ENCODE data around the gene DOC2B. TPM values are rescaled to one million over a fixed set of nuclear protein-coding genes. Genes with fewer than 3 reads are reported as not detected.

Gene DOC2B
- polyA plus RNA-seq, 1 donor (not counting 4 experiments of a cell fraction or from before 2014, with no cell fraction given) = not detected

DNA sequence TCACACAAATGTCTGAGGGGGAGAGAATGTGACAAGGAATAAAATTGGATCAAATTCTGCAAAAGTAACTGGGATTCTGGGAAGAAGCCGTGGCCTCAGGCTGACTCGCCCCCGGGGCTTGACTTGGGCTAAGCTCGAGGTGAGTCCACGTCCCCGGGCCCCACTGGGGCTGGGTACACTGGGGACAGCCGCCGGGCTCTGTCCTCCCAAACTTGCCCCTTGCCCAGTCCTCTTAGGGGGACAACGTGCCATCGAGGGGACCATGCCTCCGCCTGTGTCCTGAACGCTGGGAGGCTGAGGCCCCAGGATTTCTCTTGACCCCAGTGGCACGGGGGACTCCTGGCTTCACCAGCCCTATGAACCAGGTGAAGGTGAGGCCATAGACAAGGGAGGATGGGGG is 21.1 kb downstream of the DOC2B start:
- H3K9me3 ChIP-seq (ENCODE audit: control insufficient read depth, low read depth, low read length) = no peaks in the 10 kb centered on the region
- no peaks in the 10 kb centered on the region for H3K79me2 ChIP-seq (ENCODE audit: control insufficient read depth, insufficient read depth, low read length)
- no peak overlapping the region for H3K9ac ChIP-seq (ENCODE audit: control insufficient read depth, extremely low read depth, insufficient read depth, low read length)
- no peaks in the 10 kb centered on the region for H3K4me1 ChIP-seq (ENCODE audit: control insufficient read depth, extremely low read depth, insufficient read depth, low read length)
- no peaks in the 10 kb centered on the region for H3K9me1 ChIP-seq (ENCODE audit: control insufficient read depth, extremely low read depth, insufficient read depth, low read length)
- H3K27me3 ChIP-seq (ENCODE audit: control insufficient read depth, extremely low read depth, insufficient read depth, low read length) = peaks cover 3% of the 10 kb centered on the region
- FAIRE-seq (no peak), DNase-seq (ENCODE audit: low read depth, low spot score) (no peak)
- dilution Hi-C loops (cut with MboI; ENCODE audit: extremely low pct_ligation_motif_present, low sequenced_read_pairs) = no loop called here
- H3K27ac ChIP-seq (ENCODE audit: control insufficient read depth, insufficient read depth, low read length) = no peak overlapping the region
- no peak overlapping the region for H3K4me3 ChIP-seq (ENCODE audit: control insufficient read depth in 2 of 3, extremely low read depth in 1 of 3, insufficient read depth in 2 of 3, low read depth in 1 of 3, low read length in 3 of 3)
- no peak overlapping the region for H2AFZ ChIP-seq (ENCODE audit: control insufficient read depth, low read length)
- TF ChIP-seq EZH2 (IDR thresholded peaks at IDR 0.05; ENCODE audit: low read length) = no peak
- TF ChIP-seq, protein P1, sequence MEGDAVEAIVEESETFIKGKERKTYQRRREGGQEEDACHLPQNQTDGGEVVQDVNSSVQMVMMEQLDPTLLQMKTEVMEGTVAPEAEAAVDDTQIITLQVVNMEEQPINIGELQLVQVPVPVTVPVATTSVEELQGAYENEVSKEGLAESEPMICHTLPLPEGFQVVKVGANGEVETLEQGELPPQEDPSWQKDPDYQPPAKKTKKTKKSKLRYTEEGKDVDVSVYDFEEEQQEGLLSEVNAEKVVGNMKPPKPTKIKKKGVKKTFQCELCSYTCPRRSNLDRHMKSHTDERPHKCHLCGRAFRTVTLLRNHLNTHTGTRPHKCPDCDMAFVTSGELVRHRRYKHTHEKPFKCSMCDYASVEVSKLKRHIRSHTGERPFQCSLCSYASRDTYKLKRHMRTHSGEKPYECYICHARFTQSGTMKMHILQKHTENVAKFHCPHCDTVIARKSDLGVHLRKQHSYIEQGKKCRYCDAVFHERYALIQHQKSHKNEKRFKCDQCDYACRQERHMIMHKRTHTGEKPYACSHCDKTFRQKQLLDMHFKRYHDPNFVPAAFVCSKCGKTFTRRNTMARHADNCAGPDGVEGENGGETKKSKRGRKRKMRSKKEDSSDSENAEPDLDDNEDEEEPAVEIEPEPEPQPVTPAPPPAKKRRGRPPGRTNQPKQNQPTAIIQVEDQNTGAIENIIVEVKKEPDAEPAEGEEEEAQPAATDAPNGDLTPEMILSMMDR (optimal IDR thresholded peaks at IDR 0.05 in 1 of 3, IDR thresholded peaks at IDR 0.05 in 1 of 3, conservative IDR thresholded peaks at IDR 0.05 in 1 of 3; ENCODE audit: extremely low read depth in 1 of 3, insufficient read depth in 2 of 3, low read length in 3 of 3) = no peak
- no peaks in the 10 kb centered on the region for H4K20me1 ChIP-seq (ENCODE audit: control insufficient read depth, extremely low read depth, insufficient read depth, low read length)
- H3K4me2 ChIP-seq (ENCODE audit: control insufficient read depth, extremely low read depth, insufficient read depth, low read depth, low read length) = no peak overlapping the region
- no peaks in the 10 kb centered on the region for H3K36me3 ChIP-seq (ENCODE audit: control insufficient read depth in 2 of 2, extremely low read depth in 1 of 2, insufficient read depth in 2 of 2, low read length in 2 of 2)

DNA sequence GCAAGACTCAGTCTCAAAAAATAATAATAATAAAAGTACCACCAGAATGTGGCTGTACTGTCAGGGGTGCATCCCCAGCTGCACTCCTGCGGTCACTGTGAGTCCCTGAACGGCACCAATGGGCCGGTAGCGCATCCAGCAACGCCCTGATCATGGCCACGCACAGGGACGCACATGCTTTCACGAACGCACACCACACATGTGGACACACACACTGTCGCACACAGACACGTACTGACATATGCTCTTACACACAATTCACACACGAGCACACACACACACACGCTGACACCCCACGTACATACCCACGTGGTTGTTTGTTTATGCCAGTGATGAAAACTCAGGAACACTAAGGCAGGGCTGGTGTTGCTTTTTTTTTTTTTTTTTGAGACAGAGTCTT is 21.8 kb downstream of the DOC2B start:
- Histone ChIP-seq H4K20me1 (ENCODE audit: control insufficient read depth, extremely low read depth, insufficient read depth, low read length) (no peaks in the 10 kb centered on the region), H3K4me1 (ENCODE audit: control insufficient read depth, extremely low read depth, insufficient read depth, low read length) (no peaks in the 10 kb centered on the region), H3K79me2 (ENCODE audit: control insufficient read depth, insufficient read depth, low read length) (no peaks in the 10 kb centered on the region), H3K4me2 (ENCODE audit: control insufficient read depth, extremely low read depth, insufficient read depth, low read depth, low read length) (no peak overlapping the region), H3K36me3 (ENCODE audit: control insufficient read depth in 2 of 2, extremely low read depth in 1 of 2, insufficient read depth in 2 of 2, low read length in 2 of 2) (no peaks in the 10 kb centered on the region), H2AFZ (ENCODE audit: control insufficient read depth, low read length) (no peak overlapping the region), H3K9me1 (ENCODE audit: control insufficient read depth, extremely low read depth, insufficient read depth, low read length) (no peaks in the 10 kb centered on the region), H3K27me3 (ENCODE audit: control insufficient read depth, extremely low read depth, insufficient read depth, low read length) (peaks cover 3% of the 10 kb centered on the region), H3K9me3 (ENCODE audit: control insufficient read depth, low read depth, low read length) (no peaks in the 10 kb centered on the region), H3K27ac (ENCODE audit: control insufficient read depth, insufficient read depth, low read length) (no peak overlapping the region), H3K4me3 (ENCODE audit: control insufficient read depth in 2 of 3, extremely low read depth in 1 of 3, insufficient read depth in 2 of 3, low read depth in 1 of 3, low read length in 3 of 3) (no peak overlapping the region), H3K9ac (ENCODE audit: control insufficient read depth, extremely low read depth, insufficient read depth, low read length) (no peak overlapping the region)
- DNase-seq (ENCODE audit: low read depth, low spot score) = no peak
- dilution Hi-C loops (cut with MboI; ENCODE audit: extremely low pct_ligation_motif_present, low sequenced_read_pairs) = no loop called here
- no peak for FAIRE-seq
- no peak for TF ChIP-seq EZH2 (IDR thresholded peaks at IDR 0.05; ENCODE audit: low read length)
- TF ChIP-seq, protein P1 (optimal IDR thresholded peaks at IDR 0.05 in 1 of 3, IDR thresholded peaks at IDR 0.05 in 1 of 3, conservative IDR thresholded peaks at IDR 0.05 in 1 of 3; ENCODE audit: extremely low read depth in 1 of 3, insufficient read depth in 2 of 3, low read length in 3 of 3) = no peak
